GM12801 (cell line): Measurements from ENCODE around the gene ZMAT3.

Experiments
- TF ChIP-seq, protein P1 (sequence below): IDR thresholded peaks from one replicate; pipeline ENCODE4 v1.5.1; 2011; ENCODE audit warnings: control low read depth; ENCODE audit not compliant: insufficient read length; ENCODE audit errors: extremely low read depth

The ZMAT3 gene, protein sequence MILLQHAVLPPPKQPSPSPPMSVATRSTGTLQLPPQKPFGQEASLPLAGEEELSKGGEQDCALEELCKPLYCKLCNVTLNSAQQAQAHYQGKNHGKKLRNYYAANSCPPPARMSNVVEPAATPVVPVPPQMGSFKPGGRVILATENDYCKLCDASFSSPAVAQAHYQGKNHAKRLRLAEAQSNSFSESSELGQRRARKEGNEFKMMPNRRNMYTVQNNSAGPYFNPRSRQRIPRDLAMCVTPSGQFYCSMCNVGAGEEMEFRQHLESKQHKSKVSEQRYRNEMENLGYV

DNA sequence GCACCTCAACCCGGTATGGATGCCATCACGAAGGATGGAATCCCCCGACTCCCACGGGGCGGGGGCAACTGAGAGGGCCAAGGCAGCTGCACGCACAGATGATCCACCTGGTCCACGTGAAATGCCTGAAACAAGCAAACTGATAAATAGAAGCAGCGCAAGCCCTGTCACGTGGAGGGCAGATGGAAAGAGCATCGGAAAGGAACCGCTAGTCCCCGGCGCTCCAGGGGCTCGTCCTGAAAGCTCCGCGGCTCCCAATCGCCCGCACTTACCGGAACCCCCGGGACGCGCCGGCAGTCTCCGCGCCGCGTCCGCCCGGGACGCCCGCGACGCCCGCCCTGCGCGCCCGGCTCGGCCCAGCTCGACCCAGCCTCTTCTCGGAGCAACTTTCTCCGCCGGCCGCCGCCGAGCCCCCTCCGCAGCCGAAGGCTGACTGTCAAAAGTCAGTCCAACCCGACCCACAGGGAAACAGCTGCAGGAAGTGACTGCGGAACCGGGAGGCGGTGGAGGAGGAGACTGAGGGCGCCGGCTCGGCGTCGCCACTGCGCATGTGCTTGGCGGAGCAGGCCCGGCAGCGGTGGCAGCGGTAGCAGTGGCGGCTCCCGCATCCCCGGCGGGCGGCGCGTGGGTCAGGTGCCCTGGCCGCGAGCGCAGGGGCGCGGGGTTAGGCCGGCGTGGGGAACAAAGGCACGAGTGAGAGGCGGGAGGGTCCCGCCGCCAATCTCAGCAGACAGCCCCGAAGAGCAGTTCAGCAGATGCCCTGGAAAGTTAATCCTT, at the start of gene ZMAT3:
ZMAT3 (minus strand) TSS at position 487 of the 777 bp plus-strand sequence. CDS start 4,057 bp downstream, outside the sequence.
- TF ChIP-seq, protein P1, sequence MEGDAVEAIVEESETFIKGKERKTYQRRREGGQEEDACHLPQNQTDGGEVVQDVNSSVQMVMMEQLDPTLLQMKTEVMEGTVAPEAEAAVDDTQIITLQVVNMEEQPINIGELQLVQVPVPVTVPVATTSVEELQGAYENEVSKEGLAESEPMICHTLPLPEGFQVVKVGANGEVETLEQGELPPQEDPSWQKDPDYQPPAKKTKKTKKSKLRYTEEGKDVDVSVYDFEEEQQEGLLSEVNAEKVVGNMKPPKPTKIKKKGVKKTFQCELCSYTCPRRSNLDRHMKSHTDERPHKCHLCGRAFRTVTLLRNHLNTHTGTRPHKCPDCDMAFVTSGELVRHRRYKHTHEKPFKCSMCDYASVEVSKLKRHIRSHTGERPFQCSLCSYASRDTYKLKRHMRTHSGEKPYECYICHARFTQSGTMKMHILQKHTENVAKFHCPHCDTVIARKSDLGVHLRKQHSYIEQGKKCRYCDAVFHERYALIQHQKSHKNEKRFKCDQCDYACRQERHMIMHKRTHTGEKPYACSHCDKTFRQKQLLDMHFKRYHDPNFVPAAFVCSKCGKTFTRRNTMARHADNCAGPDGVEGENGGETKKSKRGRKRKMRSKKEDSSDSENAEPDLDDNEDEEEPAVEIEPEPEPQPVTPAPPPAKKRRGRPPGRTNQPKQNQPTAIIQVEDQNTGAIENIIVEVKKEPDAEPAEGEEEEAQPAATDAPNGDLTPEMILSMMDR = no peak

DNA sequence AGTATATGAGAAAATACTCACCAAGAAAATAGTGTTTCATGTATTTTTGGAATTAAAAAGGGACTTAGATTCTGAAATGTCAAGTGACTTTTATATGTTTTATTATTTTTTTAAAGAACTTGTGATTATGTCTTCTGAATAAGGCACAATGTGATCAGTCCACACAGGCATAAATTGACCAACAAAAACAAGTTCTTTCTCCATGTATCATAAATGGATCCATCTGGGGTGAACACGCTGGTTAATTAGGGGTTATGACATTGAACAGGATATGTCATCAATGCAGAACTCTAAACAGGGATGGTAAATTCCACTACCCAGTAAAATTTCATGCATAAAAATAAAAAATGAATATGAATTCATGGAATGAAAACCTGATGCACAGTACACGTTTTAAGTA, 45.2 kb upstream of the ZMAT3 start:
- TF ChIP-seq, protein P1 = no peak

DNA sequence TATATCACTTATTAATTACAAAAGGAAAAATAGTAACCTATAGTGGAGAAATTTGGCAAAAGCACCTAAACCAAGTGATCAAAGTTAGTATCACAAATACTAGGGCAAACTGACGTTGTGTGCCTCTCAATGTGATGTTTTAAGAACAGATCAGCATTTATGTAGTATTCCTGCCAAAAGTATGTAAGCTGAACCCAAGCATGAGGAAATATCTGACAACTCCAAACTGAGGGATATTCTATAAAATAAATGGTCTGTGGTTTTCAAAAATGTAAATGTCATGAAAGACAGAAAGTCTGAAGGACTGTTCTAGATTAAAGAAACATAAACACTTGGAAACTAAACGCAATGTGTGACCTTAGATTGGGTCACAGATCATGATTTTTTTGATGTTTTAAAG, 42.3 kb upstream of the ZMAT3 start:
- TF ChIP-seq, protein P1 = no peak

DNA sequence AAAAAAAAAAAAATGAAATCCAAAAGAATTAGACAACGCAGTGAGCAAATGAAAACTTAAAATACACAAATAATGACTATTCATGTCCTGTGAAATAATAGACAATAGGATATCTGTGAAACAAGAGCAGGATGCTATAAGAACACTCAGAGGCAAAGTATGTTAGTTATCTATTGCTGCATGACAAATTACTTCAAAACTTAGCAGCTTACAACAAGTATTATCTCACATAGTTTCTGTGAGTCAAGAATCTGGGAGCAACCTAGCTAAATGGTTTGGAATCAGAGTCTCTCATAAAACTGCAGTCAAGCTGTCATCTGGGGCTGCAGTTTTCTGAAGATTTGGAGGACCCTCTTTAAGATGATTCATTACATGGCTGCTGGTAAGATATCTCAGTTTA, 36.5 kb upstream of the ZMAT3 start:
- TF ChIP-seq, protein P1 = no peak

DNA sequence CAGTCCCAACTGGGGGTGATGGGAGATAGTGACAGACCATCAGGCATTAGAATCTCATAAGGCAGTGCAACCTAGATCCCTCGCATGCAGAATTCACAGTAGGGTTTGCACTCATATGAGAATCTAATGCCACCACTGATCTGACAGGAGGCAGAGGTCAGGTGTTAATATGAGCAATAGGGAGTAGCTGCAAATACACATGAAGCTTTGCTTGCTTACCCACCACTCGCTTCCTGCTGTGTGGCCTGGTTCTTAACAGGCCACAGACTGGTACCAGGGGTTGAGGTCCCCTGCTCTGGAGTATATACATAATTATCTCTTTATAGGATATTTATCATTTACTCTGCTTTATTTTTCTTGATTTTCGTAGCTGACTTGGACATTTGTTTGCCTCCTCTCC, 36.0 kb upstream of the ZMAT3 start:
- TF ChIP-seq, protein P1 = no peak

DNA sequence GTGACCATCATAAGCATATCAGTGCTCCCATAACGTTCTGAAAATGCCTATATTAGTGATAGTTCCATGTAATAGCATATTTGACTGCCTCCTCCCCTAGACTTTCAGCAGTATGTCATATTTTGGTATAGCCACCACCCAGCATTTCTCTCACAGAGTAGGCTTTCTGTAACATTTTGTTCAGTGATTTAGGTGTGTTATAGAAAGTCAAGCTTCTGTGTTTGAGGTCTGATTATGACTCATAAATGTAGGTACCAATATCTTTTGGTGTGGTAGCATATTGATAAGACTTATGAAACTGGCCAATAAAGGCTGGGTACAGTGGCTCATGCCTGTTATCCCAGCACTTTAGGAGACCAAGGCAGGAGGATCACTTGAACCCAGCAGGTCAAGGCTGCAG, 34.3 kb upstream of the ZMAT3 start:
- TF ChIP-seq, protein P1 = no peak

DNA sequence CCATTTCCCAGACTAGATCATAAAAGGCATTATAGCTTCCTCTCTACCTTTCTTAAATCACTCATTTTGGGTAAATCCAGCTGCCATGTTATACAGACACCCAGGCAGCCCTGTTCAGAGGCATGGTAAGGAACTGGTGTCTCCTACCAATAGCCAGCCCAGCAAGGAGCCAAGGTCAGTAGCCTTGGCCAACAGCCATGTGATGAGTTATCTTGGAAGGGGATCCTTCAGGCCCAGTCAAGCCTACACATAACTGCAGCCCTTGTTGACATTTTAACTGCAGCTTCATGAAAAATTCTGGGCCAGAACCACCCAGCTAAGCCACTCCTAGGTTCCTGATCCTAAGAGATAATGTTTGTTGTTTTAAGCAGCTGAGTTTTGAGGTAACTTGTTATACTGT, 29.0 kb upstream of the ZMAT3 start:
- TF ChIP-seq, protein P1 = no peak
